Stimulated activated CD4-positive, alpha-beta T cell treated with anti-CD3 and anti-CD28 coated beads, Interleukin-4, amount 100 ng/mL, for 48 hours (primary cell): ENCODE results near the gene UGT1A9.
"Not testable (repeated sequence)": the region's sequence is repeated elsewhere in the genome, so short reads cannot be mapped to it uniquely, and the experiment has no call there.

Experiments
- DNase-seq, 2 donors: peaks; one replicate each; pipeline ENCODE4 v3.0.0-alpha.2; 2020; ENCODE audit warnings: low read depth in 2 of 2

UGT1A9 gene

DNA sequence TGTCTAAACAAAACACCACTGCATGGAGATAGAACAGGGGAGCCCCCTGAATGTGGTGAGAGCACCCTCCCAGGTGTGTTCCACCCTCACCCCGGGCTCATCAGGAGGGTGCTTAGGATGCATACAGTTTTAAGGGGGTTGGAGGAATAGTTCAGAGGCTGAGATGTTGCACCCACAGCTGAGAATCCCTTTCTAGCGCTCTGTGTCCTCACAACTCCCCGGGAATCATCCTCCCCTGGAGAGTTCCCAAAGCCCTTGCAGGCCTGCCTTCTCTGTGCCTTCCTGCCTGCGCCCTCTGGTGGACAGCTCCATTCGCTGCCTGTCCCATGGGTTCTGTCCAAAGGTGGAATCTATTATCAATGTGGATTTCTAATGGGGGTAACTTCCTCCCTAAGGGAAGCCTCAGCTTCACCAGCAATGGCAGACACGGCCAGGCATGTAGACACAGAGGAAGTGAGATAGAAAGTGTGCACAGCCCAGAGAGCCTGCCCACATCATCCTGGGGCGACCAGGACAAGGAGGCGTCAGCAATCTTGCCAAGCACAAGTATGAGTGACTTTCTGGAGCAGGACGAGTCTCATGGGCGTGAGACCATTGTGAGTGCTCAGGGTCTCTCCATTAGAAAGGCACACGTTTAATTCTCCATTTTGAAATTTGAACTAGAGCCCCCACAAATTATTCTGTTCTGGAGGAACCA lies 39.8 kb downstream of the UGT1A9 start:
- peak; percentile 55 to 70 for DNase-seq

DNA sequence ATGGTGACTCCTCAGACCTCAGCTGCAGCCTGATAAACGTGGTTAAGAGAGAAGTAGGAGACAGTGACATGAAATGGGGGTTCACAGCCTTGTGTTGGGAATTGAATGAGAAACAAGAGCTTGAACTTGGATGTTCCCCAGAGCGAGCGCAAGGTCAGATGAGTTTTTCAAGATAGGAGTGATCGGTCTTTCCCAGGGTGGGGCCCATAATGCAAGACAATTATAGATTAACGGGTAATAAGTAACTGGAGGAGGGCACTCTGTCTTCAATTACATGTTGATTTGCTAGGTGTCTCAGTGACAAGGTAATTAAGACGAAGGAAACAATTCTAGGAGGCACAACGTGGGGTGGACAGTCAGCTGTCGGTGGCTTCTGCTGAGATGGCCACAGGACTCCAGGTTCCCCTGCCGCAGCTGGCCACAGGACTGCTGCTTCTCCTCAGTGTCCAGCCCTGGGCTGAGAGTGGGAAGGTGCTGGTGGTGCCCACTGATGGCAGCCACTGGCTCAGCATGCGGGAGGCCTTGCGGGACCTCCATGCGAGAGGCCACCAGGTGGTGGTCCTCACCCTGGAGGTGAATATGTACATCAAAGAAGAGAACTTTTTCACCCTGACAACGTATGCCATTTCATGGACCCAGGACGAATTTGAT lies 41.0 kb downstream of the UGT1A9 start, which contains the start of gene UGT1A5:
Gene UGT1A5, plus strand, starts transcription at position 297 of the 651 bp plus-strand sequence. Its CDS starts 85 bp downstream, at position 382.
- no peak for DNase-seq

DNA sequence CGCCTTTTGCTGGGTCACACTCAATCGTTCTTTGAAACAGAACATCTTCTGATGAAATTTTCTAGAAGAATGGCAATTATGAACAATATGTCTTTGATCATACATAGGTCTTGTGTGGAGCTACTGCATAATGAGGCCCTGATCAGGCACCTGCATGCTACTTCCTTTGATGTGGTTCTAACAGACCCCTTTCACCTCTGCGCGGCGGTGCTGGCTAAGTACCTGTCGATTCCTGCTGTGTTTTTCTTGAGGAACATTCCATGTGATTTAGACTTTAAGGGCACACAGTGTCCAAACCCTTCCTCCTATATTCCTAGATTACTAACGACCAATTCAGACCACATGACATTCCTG lies 41.5 kb downstream of the UGT1A9 start:
- DNase-seq: no peak

DNA sequence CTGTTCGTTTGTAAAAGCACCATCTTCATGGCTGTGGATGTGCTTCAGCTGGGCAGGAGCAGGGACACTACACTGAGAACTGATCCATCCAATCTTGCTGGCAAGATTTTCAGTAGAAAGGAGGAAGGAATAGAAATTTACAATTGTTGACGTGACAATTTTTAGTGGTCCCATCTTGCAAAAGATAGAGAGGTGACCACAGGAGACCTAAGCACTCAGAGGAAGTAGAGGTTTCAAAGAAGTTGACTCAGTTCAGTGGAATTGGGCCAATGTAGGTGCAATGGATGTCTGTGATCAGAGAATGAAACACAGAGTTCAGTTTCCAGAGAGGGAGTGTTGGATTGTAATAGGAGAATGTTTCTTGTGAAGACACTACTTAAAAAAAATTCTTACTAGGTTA lies 42.4 kb downstream of the UGT1A9 start:
- no peak for DNase-seq

DNA sequence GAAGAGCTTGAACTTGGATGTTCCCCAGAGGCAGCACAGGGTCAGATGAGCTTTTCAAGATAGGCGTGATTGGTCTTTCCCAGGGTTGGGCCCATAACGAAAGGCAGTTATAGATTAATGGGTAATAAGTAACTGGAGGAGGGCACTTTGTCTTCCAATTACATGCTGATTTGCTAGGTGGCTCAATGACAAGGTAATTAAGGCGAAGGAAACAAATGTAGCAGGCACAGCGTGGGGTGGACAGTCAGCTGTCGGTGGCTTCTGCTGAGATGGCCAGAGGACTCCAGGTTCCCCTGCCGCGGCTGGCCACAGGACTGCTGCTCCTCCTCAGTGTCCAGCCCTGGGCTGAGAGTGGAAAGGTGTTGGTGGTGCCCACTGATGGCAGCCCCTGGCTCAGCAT lies 46.9 kb downstream of the UGT1A9 start, which contains the start of gene UGT1A4:
Gene UGT1A4, plus strand, starts transcription at position 185 of the 400 bp plus-strand sequence. Its CDS starts 85 bp downstream, at position 270.
- no peak for DNase-seq

DNA sequence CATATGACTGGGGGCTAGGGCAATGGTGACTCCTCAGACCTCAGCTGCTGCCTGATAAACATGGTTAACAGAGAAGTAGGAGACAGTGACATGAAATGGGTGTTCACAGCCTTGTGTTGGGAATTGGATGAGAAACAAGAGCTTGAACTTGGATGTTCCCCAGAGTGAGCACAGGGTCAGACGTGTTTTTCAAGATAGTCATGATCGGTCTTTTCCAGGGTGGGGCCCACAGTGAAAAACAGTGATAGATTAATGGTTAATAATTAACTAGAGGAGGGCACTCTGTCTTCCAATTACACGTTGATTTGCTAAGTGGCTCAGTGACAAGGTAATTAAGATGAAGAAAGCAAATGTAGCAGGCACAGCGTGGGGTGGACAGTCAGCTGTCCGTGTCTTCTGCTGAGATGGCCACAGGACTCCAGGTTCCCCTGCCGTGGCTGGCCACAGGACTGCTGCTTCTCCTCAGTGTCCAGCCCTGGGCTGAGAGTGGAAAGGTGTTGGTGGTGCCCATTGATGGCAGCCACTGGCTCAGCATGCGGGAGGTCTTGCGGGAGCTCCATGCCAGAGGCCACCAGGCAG lies 57.1 kb downstream of the UGT1A9 start, which contains the start of gene UGT1A3:
Gene UGT1A3, plus strand, starts transcription at position 320 of the 579 bp plus-strand sequence. Its CDS starts 85 bp downstream, at position 405.
- DNase-seq: no peak

DNA sequence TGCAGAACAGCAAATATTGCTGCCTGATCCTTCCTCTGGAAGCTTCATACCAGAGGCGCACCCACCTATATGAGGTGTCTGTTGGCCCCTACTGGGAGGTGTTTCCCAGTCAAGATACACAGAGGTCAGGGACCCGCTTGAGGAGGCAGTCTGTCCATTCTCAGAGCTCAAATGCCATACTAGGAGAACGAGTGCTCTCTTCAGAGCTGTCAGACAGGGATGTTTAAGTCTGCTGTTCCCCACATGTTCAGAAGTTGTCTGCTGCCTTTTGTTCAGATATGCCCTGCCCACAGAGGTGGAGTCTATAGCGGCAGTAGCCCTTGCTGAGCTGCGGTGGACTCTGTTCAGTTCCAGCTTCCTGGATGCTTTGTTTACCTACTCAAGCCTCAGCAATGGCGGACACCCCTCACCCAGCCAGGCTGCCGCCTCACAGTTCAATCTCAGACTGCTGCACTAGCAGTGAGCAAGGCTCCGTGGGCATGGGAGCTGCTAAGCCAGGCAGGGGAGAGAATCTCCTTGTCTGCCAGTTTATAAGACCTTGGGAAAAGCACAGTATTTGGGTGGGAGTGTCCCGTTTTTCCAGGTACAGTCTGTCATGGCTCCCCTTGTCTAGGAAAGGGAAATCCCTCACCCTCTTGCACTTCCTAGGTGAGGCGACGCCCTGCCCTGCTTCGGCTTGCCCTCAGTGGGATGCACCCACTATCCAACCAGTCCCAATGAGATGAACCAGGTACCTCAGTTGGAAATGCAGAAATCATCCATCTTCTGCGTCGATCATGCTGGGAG lies 65.4 kb downstream of the UGT1A9 start:
- DNase-seq: not testable (repeated sequence)

DNA sequence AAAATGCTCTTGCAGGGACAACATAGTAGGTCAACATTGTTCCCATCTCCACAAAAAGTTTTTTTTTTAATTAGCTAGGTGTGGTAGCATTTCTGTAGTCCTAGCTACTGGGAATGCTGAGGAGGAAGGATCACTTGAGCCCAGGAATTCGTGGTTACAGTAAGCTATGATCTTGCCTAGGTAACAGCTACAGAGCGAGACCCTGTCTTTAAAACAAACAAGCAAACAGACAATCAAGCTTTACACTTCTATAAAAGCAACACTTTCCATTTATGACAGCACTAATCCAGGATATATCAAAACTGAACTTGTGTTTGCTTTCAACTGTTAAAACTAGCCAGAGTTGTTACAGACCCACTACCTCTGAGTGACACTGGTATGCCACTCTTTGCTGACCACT lies 69.2 kb downstream of the UGT1A9 start:
- DNase-seq: no peak

DNA sequence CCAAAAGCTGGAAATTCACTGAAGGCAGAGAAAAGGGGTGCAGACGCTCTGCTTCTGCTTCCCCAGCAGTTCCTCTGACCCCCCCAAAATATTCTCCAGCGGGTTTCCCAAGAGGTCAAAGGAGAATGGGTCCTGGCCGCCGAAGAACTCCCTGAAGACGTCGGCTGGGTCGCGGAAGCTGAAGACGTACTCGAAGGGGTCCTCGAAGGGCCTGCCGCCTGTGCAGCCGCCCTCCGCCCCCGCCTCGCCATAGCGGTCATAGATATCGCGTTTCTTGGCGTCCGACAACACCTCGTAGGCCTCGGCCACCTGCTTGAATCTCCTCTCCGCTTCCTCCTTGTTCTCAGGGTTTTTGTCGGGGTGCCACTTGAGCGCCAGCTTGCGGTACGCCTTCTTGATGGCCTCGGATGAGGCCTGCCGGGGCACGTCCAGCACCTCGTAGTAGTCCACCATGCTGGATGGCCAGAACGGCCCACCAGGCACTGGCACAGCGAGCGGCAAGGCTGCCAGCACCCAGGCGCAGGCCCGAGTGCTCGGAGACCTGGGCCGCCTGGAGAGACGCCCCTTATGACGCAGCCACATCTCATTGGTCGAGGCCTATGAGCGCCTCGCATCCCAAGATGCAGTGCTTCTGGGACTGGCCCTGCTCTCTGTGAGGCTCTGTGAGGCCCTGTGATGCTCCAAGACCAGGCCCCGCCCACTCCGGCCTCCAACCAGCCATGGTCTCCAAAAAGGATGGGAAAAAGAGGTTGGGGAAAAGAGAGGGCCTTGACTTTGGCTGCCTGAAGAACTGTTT lies 72.0 kb downstream of the UGT1A9 start:
- no peak for DNase-seq

DNA sequence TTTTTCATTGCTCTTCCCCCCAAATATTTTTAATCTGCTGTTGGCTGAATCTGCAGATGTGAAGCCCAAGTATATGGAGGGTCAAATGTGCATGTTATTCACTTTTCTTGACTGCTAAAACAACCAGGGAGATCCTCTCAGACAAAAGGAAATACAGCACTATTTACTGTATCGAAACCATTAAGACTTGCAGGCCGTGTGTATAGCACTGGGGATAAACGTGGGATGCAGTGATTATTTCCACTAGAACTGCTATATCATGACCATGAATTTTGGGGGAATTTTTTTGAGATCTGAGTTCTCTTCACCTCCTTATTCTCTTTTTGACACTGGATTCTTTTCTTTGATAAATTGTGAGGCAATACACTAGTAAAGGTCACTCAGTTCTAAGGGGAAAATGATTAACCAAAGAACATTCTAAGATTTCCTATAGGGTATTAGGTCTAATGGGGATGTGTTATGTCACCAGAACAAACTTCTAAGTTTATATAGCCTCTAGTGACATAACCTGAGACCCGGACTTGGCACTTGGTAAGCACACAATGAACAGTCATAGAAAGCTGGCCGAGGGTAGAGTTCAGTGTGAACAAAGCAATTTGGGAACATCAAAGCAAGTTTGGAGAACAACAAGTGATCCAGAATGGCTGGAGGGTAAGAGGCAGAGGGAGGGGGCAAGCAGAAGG lies 73.5 kb downstream of the UGT1A9 start:
- DNase-seq: no peak

DNA sequence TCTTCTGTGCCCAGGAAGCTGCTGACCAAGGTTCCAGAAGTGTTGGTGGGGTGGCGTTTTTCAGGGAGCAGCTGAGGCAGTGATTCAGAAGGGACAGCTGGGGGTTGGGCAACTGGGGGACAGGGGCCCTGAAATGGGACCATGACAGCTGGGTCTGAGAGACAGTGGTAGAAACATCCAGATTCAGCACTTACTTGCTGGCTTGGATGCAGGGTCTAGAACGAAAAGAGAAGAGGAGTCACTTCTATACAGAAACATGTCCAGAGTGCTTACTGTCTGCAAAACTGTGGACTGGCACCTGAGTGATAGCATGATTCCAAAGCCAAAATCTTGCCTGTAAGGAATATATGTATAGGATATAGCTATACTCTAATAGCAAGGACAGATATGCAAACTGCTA lies 74.1 kb downstream of the UGT1A9 start:
- not testable (repeated sequence) for DNase-seq

DNA sequence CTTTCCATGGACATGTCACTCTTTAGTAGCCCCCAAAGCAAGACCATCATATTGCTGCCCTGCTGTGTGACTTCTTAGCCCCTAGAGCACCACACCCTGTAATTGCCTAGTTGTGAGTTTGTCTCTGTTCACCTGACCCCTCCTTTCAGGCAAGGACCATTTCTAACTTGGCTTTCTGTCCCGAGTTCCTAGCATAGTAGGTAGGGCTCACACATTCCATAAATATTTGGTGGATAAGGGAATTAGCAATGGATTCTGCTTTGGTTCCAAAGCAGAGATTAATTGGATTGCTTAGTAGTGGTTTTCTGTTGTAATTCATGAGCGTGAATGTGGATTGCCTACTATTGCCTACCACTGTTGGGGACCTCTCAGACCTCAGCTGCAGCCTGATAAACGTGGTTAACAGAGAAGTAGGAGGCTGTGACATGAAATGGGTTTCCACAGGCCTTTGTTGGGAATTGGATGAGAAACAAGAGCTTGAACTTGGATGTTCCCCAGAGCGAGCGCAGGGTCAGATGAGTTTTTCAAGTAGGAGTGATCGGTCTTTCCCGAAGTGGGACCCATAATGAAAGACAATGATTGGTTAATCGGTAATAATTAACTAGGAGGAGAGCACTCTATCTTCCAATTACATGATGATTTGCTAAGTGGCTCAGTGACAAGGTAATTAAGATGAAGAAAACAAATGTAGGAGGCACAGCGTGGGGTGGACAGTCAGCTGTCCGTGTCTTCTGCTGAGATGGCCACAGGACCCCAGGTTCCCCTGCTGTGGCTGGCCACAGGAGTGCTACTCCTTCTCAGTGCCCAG lies 75.0 kb downstream of the UGT1A9 start:
- DNase-seq: no peak

DNA sequence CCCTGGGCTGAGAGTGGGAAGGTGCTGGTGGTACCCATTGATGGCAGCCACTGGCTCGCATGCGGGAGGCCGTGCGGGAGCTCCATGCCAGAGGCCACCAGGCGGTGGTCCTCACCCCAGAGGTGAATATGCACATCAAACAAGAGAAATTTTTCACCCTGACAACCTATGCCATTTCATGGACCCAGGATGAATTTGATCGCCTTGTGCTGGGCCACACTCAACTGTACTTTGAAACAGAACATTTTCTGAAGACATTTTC lies 75.5 kb downstream of the UGT1A9 start:
- no peak for DNase-seq

DNA sequence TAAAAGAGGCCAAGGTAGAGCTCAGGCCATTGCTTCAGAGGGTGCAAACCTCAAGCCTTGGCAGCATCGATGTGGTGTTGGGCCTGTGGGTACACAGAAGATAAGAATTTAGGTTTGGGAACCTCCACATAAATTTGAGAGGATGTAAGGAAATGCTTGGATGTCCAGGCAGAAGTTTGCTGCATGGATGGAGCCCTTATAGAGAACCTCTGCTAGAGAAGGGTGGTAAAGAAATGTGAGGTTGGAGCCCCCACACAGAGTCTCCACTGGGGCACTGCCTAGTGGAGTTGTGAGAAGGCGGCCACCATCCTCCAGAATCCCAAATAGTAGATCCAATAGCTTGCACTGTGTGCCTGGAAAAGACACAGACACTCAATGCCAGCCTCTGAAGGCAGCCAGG lies 79.0 kb downstream of the UGT1A9 start:
- DNase-seq: not testable (repeated sequence)

DNA sequence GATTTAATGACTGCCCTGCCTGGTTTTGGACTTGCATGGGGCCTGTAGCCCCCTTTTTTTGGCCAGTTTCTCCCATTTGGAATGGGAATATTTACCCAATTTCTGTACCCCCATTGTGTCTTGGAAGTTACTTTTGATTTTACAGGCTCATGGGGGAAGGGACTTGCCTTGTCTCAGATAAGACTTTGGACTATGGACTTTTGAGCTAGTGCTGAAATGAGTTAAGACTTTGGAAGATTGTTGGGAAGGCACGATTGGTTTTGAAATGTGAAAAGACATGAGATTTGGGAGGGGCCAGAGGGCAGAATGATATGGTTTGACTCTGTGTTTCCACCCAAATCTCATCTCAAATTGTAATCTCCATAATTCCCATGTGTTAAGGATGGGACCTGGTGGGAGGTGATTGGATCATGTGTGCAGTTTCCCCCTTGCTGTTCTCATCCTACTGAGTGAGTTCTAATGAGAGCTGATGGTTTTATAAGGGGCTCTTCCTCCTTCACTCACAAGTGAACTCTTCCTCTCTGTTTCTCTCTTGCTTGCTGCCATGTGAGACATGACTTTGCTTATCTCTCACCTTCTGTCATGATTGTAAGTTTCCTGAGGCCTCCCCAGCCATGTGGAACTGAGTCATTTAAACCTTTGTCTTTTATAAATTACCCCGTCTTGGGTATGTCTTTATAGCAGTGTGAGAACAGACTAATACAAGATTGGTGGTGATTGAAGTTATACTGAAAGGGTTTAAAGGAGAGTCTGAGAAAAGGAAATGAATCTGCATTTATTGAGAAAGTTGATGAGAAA lies 79.7 kb downstream of the UGT1A9 start:
- DNase-seq: not testable (repeated sequence)

DNA sequence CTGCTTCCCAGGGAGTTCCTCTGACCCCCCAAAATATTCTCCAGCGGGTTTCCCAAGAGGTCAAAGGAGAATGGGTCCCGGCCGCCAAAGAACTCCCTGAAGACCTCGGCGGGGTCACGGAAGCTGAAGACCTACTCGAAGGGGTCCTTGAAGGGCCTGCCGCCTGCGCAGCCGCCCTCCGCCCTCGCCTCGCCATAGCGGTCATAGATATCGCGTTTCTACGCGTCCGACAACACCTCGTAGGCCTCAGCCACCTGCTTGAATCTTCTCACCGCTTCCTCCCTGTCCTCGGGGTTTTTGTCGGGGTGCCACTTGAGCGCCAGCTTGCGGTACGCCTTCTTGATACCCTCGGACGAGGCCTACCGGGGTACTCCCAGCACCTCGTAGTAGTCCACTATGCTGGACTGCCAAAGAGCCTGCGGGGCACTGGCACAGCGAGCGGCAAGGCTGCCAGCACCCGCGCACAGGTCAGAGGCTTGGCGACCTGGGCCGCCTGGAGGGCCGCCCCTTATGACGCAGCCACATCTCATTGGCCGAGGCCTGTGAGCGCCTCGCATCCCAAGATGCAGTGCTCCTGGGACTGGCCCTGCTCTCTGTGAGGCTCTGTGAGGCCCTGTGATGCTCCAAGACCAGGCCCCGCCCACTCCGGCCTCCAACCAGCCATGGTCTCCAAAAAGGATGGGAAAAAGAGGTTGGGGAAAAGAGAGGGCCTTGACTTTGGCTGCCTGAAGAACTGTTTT lies 83.3 kb downstream of the UGT1A9 start:
- DNase-seq: no peak

DNA sequence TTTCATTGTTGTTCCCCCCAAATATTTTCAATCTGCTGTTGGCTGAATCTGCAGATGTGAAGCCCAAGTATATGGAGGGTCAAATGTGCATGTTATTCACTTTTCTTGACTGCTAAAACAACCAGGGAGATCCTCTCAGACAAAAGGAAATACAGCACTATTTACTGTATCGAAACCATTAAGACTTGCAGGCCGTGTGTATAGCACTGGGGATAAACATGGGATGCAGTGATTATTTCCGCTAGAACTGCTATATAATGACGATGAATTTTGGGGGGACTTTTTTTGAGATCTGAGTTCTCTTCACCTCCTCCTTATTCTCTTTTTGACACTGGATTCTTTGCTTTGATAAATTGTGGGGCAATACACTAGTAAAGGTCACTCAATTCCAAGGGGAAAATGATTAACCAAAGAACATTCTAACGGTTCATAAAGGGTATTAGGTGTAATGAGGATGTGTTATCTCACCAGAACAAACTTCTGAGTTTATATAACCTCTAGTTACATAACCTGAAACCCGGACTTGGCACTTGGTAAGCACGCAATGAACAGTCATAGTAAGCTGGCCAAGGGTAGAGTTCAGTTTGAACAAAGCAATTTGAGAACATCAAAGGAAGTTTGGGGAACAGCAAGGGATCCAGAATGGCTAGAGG lies 84.9 kb downstream of the UGT1A9 start:
- DNase-seq: no peak

DNA sequence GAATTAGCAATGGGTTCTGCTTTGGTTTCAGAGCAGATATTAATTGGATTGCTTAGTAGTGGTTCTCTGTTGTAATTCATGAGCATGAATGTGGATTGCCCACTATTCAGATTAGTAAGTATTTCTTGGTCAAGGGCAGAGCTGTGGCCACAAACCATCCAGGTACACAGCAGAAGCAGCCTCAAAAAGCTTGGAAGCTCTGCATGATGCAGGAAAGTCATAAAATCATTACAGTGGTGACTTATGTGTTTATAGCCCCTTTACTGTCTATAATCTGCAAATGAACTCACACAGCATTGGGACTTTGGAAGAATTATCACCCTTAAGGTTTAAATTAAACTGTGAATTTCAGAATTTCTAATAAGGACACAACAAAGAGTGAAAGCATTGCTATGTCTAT lies 86.4 kb downstream of the UGT1A9 start:
- no peak for DNase-seq
